T1000 (cell line): ENCODE results near the gene AVP.
"Not testable (repeated sequence)": the region's sequence is repeated elsewhere in the genome, so short reads cannot be mapped to it uniquely, and the experiment has no call there.

Experiments
- DNase-seq: peaks from one replicate; lab custom pipeline; 2025; ENCODE audit warnings: mixed read lengths; lab: John Stamatoyannopoulos, UW

The AVP gene

DNA sequence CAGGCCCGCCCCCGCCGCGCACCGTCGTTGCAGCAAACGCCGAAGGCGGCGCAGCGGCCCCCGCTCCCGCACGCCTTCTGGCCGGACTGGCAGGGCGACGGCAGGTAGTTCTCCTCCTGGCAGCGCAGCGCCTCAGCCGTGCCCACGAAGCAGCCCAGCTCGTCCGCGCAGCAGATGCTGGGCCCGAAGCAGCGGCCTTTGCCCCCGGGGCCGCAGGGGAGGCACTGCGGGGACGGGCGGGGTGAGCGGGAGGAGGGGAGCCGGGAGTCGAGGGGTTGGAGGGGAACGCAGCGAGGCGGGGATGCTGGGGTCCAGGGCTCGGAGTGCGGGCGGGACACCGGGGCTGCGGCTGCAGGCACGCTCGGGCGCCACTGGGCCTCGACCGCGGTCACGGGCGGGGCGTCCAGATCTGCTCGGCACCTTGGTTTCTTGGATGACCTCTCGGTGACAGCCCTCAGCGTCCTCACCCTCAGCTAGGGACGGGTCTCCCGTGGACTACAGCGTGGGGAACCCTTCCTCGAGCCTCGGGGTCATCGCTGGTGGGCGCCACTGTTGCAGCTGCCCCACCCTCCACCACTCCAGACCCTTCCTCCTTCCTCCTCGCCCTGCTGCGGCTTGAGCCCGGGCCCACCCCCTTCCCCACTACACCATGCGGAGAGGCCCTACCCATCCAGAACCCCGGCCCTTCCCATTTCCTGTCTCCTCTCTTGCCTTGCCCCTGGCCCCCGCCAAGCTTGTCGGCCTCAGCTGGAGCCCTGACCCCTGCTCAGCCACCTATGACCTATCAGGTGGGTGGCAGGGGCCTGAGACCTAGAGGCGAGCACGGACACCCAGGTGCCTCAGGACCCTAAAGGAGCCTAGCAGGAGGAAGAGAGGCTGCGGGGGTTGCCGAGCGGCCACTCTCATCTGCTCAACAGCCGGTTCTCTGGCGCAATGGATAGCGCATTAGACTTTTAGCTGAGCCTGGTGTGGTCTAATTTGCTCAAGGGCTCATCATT, 1.3 kb downstream of the AVP start:
- DNase-seq: no peak

DNA sequence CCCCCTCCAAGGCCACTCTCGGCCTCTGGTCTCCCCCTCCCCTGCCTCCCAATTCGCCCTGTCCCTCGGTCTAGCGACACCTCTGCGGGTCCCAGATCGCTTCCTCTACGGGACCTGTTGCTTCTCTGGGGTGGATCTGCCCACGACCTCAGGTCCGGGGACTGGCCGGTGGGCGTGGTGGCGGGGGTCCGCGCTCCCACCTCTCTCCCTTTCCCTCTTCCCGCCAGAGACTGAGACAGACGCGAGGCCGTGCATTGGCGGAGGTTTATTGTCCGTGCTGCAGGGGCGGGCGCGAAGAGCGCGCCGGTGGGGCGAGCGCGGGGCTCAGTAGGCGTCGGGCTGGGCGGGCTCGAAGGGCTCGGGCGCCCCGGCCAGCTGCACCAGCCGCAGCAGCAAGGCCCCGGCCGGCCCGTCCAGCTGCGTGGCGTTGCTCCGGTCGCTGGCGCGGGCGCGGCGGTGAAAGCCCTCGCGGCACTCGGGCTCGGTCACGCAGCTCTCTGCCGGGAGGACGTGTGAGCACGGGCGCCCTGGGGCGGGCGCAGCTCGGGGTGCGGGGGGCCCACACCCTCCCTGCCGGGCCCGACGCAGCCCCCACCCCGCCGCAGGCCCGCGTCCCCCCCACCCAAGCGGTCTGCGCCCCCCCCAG, 2.1 kb downstream of the AVP start:
- DNase-seq: no peak

DNA sequence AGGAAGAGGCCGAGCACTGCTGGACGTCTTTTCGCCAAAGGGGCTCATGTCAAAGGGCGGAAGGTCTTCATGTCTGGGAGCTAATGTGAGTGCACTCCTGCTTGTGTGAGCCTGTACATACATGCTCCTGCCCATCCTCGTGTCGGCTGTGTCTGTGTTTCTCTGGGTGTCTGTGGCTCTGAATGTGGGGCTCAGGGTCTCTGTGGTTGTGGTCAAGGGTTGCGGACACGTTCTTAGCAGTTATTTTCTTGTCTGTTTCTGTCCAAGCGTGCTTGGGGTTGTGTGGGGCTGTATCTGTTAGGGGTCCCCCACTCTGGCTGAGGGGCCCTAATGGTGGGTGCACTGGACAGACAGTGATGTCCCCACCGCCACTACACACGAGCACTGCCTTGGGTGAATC, 2.9 kb downstream of the AVP start:
- no peak for DNase-seq

DNA sequence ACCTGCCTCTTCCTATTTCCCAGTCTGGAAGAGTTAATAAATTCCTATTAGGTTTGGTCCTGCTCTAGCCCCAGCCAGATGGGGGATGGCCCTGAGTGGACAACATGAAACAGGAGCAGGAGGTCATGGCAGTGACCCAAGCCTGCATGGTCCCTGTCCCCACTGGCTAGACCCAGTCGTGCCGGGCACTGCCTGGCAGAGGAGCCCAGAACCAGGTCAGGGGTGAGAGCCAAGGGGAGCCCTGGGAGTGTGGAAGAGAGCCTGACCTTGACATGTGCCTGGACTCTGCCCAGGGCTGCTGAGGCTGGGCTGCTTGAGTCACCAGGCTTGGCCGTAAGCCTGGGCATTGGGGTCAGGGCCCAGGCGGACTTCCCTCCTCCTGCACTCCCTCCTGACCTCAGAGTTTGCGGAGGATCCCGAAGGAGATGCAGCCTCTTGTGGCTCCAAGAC, 3.6 kb downstream of the AVP start:
- DNase-seq: no peak

DNA sequence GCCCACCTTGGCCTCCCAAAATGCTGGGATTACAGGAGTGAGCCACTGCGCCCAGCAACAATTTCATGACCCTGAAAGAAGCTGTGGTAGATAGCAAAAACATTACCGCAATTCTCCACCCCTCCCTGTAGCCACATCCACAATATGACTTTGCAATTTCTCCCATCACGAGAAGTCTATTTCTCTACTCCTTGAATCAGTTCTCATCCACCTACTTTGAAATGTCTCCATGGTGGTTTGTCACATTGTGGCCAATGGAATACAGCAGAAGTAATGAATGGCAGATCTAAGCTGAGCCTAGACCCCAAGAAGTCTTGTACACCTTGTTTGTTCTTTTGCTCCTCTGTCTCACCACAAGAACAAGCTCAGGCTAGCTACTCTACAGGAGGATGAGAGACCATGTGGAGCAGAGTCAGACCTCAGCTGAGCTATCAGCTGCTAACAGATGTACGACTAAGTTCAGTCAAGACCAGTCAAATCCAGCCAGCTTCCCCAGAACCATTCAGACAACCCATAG, 6.8 kb downstream of the AVP start:
- no peak for DNase-seq

DNA sequence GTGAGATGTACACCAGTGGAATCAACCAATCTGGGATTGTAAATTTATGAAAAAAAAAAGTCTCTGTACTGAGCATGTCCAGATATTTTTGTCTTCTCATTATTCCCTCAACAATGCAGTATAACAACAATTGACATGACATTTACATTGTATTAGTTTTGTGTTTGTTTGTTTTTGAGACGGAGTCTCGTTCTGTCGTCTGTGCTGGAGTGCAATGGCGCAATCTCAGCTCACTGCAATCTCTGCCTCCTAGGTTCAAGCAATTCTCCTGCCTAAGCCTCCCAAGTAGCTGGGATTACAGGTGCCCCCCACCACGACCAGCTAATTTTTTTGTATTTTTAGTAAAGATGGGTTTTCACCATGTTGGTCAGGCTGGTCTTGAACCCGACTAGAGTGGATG, 9.2 kb downstream of the AVP start:
- DNase-seq: not testable (repeated sequence)

DNA sequence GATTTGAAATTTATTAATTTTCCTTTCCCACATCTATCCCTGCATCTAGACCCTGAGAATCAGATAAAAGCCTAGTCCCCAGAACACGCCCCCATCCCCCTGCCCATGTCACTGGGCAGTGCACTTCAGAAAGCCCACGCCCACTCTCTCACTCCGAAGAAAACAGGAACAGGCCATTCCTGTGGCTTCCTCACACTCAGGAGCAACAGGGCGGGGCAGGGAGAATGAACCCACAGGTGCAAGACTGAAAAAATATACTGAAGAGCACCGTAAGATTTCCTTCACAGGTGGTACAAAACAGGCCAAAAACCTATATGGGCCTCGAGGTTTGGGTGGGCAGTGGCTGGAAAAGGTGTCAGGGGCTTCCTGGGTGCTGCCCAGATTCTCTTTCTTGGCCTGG, 9.7 kb downstream of the AVP start:
- DNase-seq: no peak

DNA sequence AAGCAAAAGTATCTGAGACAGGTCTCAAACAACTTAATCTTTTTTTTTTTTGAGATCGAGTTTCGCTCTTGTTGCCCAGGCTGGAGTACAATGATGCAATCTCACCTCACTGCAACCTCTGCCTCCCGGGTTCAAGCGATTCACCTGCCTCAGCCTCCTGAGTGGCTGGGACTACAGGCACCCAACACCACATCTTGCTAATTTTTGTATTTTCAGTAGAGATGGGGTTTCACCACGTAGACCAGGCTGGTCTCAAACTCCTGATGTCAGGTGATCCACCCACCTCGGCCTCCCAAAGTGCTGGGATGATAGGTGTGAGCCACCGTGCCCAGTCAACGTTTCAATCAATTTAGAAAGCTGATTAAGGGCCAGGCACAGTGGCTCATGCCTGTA, 11.3 kb downstream of the AVP start:
- not testable (repeated sequence) for DNase-seq

DNA sequence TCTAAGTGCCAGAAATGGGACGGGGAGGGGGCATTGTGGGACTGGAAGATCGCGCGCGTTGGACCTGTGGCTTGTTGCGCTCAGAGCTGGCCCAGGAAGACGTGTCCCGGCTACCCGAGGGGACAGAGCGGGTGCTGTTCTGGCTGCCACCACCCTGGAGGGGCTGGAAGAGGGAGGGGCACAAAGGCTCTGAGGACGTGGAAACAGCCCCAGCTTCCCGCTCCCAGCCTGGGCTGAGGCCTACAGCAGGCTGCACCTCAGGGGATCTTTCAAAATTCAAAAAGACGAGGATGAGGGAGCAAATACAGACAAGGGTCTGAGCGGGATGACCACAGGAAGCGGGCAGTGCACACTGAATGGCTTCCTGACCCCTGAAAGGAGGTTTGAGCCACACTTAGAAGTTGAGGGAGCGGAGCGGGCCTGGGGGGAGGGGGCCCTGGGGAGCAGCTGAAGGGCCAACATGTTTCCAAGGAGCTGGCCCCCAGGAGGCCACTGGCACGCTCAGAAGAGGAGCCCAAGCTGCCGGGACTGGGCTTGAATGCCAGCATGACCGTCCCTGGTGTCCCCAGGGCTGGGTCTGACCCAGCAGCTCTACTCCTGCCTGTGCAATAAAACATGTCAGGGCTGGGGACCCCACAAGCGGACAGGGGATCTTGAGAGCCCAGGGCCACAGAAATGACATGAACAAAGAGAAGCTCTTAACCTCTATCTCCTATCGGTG, 11.8 kb downstream of the AVP start:
- DNase-seq: no peak

DNA sequence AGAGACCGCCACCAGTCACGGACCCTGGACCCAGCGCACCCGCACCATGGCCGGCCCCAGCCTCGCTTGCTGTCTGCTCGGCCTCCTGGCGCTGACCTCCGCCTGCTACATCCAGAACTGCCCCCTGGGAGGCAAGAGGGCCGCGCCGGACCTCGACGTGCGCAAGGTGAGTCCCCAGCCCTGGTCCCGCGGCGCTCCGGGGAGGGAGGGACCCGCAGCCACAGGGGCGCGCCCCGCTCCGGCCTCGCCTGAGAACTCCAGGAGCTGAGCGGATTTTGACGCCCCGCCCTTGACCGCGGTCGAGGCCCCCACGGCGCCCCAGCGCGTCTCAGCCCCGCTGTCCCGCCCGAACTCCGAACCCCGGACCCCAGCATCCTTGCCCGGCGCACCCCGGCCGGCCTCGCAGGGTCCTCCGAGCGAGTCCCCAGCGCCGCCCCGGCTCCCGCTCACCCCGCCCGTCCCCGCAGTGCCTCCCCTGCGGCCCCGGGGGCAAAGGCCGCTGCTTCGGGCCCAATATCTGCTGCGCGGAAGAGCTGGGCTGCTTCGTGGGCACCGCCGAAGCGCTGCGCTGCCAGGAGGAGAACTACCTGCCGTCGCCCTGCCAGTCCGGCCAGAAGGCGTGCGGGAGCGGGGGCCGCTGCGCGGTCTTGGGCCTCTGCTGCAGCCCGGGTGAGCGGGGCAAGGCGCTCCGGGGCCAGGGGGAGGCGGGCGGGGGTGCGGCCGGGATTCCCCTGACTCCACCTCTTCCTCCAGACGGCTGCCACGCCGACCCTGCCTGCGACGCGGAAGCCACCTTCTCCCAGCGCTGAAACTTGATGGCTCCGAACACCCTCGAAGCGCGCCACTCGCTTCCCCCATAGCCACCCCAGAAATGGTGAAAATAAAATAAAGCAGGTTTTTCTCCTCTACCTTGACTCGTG, 12.7 kb downstream of the AVP start, which contains the start of gene OXT:
TSS of gene OXT (plus strand) at position 11 of the 920 bp plus-strand sequence. CDS start at position 47, 36 bp downstream.
- DNase-seq: no peak

DNA sequence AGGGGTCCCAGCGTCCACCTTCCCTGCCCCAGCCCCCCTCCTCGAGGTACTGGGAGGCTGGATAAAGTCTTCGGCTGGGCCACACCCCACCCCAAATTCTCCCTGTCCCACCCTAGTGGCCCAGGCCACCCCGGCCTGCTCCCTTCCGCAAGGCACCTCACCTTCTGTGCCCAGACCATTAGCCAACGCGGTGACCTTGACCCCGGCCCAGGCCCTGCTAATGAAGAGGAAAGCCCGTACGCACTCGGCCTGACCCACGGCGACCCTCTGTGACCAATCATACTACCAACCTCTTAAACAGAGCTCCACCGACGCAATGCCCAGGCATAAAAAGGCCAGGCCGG, 13.3 kb downstream of the AVP start:
- DNase-seq: no peak

DNA sequence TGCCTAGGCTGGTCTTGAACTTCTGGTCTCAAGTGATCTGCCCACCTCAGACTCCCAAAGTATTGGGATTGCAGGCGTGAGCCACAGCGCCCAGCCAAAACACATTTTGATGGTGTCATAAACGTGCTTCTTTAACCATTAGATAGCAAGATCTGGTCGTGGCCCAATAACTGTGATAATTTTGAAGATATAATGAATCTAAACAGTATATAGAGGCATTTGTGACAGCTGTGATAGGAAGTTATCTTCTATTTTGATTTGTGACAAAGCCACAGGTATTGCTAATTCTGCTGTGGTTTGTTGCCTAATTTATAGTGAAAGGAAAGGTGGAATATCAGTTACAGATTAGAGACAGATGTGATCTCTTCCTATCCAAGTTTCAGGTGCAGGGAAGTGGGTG, 13.8 kb downstream of the AVP start:
- DNase-seq: no peak

DNA sequence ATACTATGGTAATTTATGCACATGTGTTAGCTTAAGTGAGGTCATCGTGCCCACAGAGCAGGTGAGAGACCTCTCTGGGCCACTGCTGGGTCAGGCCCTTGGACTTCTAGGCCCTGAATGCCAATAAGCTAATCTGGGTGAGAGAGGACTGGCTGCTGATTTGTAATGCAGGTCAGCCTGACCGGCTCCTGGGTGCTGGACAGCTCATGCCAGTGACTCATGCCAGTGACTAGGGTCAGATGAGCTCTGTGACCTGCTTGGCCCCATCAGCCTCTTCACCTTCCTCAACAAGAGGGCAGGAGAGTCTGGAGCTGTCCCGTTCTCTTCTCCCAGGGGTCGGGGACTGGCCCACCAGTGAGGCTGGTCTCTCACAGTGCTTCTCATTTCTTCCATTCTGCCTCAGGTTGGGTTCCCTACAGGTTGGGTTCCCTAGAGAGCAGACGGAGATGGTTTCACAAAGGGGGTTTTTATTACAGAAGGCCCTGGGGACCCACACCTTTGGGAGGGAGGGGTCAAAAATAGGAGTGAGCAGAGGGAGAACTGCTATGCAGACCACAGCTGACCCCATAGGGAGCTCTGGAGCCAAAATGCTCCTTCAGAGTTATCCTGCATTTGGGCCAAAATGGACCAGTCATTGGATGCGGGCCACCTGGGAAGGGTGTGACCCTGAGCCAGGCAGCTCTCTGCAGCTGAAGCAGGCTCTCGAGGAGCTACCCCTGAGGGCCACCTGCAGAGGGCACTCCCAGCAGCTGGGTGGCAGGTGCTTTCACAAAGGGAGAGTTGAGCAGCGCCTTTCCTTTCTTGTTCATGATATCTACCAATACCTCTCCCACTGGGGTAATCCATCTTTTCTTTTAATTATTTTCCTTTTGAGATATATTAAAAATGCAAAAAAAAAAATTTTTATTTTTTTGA, 15.3 kb downstream of the AVP start:
- DNase-seq: no peak

DNA sequence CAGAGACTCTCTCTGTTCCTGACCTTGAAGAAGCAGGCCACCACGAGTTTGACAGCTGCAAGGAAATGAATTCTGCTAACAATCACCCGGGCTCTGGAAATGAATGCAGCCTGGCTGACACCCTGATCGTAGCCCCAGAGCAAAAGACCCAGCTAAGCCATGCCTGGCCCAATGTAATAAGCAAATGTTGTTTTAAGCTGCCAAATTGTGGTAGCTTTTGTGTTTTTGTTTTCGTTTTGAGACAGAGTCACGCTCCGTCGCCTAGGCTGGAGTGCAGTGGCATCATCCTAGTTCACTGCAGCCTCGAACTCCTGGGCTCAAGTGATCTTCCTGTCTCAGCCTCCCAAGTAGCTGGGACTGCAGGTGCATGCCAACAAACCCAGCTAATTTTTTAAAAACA, 16.4 kb downstream of the AVP start:
- no peak for DNase-seq

DNA sequence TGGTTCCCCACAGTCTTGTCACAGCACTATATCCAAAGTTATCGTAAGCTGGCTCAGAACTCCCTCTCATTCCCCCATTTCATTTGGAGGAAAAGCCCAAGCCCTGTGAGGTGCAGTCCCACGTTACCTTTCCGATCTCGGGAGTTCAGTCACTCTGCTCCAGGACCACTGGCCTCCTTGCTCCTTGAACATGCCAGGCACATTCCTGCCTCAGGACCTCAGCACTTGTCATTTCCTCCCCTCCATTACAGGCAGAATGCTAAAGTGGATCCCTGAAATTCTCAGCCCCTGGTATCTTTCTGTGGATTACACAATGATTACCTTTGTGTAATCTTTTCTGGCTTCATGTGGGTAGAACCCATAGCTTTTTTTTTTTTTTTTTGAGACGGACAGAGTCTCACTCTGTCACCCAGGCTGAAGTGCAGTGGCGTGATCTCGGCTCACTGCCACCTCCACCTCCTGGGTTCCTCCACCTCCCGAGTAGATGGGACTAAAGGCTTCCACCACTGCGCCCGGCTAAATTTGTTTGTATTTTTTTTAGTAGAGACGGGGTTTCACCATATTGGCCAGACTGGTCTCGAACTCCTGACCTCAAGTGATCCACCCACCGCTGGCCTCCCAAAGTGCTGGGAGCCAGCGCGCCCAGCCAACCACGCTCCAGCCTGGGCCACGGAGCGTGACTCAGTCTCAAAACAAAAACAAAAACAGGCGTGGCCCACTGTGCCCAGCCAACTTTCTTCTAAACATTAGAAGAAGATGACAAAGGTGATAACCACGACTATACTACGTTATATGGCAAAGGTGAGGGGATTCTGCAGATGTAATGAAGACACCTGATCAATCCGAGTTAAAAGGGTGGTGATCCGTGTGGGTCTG, 17.1 kb downstream of the AVP start:
- no peak for DNase-seq

DNA sequence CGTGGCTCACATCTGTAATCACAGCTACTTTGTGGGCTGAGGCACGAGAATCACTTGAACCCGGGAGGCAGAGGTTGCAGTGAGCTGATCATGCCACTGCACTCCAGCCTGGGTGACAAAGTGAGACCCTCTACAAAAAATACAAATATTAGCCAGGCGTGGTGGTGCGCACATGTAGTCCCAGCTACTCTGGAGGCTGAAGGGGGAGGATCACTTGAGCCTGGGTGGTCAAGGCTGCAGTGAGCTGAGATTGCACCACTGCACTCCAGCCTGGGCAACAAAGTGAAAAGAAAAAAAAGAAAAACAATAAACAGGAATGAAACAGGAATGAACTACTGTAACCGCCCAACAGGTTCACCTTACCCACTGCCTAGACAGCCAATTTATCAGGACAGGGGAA, 20.4 kb downstream of the AVP start:
- DNase-seq: not testable (repeated sequence)

DNA sequence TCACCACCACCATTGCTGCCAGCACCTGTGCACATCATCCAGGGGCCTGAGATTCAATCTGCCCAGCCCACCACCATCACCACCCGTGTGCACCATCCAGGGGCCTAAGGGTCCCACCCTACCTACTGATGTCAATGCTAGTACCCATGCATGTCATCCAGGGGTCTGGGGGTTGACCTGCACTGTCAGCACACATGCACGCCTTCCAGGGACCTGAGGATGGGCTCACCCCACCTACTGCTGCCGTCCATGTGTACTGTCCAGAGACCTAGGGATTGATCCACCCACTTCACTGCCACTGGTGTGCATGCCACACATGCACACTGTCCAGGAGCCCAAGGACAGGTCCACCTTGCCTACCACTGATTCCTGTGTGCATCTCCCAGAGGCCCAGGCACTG, 25.0 kb downstream of the AVP start:
- no peak for DNase-seq

DNA sequence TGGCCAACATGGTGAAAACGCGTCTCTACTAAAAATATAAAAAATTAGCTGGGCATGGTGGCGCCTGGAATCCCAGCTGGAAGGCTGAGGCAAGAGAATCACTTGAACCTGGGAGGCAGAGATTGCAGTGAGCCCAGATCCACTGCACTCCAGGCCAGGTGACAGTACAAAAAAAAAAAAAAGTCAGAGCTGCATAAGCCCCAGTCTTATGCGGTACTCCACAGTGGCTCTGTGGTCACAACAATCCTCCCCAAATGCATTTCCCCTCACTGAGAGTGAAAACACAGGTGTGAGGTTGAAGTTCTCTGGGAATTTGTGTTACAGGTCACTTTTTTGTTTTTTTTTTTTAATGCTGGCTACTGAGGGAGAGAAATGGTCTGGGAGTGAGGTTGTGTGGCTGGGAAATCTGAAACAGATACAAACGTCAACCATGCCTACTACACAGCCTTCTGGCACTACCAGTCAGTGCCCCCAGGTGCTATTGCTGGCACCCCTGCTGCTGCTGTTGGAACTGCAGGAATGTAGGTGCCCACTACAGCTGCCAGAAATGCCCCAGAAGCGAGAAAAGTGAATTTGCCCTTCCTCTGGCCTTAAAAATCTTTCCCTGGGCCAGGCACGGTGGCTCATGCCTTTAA, 33.0 kb downstream of the AVP start:
- no peak for DNase-seq
